ENCODE results near the gene LYZL2. TPM values are rescaled to one million over a fixed set of nuclear protein-coding genes. Genes with fewer than 3 reads are reported as not detected.

The LYZL2 gene
- total RNA-seq, 1 donor from 2014 or later = not detected

DNA sequence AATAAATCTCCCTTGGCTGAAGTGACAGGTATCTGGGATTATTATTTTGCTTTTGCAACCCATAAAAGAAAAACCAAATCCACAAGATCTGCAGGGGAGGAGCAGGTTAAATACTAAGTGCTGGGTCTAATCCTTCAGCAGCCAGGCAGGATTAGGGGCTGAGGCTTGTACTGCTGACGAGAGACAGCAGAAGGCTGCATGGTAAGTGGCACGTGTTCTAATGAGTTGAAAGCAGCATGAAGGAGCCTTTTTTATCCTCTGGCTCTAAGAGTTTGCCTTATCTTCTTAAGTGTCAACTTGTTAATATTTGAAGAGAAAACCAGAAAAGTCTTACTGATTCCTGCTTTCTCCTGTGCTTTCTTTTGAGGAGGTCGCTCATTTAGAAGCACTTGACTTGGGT is 50.0 kb downstream of the LYZL2 start:
- no peak for DNase-seq (ENCODE audit: low spot score, unreplicated experiment)
- no peaks in the 10 kb centered on the region for H3K36me3 Mint-ChIP-seq (ENCODE audit: insufficient read depth)
- no peaks in the 10 kb centered on the region for H3K9me3 Mint-ChIP-seq (ENCODE audit: low read depth)

DNA sequence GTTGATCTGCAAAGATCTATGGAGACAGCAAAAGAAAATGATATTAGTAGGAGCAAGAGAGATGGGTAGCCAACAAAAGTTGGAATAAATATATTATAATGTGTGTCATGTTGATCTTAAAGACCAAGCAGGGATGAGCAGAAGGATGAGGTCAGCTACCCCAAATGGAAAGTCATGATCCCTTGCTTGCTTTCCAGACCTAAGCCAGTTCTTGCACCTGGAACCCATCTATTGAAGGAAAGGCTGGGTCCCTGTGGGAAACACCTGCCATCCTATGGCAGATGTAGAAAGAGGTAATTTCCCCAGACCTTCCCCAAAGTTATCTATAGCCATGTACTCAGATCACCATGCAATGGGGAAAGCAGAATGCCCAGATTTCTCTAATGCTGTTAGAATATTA is 52.5 kb downstream of the LYZL2 start:
- peaks cover 8% of the 10 kb centered on the region for H3K4me1 Mint-ChIP-seq (ENCODE audit: low read depth)
- H3K36me3 Mint-ChIP-seq (ENCODE audit: insufficient read depth) = no peaks in the 10 kb centered on the region
- no peak for DNase-seq (ENCODE audit: low spot score, unreplicated experiment)
- TF ChIP-seq, protein P1, sequence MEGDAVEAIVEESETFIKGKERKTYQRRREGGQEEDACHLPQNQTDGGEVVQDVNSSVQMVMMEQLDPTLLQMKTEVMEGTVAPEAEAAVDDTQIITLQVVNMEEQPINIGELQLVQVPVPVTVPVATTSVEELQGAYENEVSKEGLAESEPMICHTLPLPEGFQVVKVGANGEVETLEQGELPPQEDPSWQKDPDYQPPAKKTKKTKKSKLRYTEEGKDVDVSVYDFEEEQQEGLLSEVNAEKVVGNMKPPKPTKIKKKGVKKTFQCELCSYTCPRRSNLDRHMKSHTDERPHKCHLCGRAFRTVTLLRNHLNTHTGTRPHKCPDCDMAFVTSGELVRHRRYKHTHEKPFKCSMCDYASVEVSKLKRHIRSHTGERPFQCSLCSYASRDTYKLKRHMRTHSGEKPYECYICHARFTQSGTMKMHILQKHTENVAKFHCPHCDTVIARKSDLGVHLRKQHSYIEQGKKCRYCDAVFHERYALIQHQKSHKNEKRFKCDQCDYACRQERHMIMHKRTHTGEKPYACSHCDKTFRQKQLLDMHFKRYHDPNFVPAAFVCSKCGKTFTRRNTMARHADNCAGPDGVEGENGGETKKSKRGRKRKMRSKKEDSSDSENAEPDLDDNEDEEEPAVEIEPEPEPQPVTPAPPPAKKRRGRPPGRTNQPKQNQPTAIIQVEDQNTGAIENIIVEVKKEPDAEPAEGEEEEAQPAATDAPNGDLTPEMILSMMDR (IDR thresholded peaks at IDR 0.05; ENCODE audit: unreplicated experiment) = no peak
- peaks cover 7% of the 10 kb centered on the region for H3K27me3 Mint-ChIP-seq
- no peak overlapping the region for H3K27ac Mint-ChIP-seq
- H3K9me3 Mint-ChIP-seq (ENCODE audit: low read depth) = no peaks in the 10 kb centered on the region
- no peak overlapping the region for H3K4me3 Mint-ChIP-seq (ENCODE audit: low read depth)

More for the DNA sequence above, 50.0 kb downstream of the LYZL2 start:
- peaks cover 15% of the 10 kb centered on the region for H3K4me1 Mint-ChIP-seq (ENCODE audit: low read depth)
- H3K4me3 Mint-ChIP-seq (ENCODE audit: low read depth) = no peak overlapping the region
- H3K27ac Mint-ChIP-seq = no peak overlapping the region
- no peaks in the 10 kb centered on the region for H3K27me3 Mint-ChIP-seq
- TF ChIP-seq, protein P1 (IDR thresholded peaks at IDR 0.05; ENCODE audit: unreplicated experiment) = no peak

DNA sequence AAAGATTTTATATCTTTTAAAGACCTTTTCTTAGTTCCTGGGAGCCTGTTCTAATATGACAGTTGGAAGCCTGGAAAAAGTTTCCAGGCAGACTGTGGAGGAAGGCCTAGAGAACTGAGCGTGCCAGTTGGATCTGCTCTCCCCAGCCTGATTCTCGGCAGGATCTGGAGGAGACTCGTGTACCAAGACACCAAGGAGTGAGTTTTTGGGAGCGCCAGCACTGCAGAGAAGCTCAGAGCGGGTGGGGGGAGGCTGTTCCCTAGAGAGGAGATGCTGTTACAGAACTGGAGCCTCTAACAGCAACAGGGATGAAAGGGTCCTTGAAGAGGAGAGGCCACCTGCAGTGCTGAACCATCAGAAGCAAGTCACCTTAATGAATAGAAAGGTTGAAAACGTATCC is 52.9 kb downstream of the LYZL2 start:
- no peak for DNase-seq (ENCODE audit: low spot score, unreplicated experiment)
- H3K4me3 Mint-ChIP-seq (ENCODE audit: low read depth) = no peak overlapping the region
- peaks cover 7% of the 10 kb centered on the region for H3K27me3 Mint-ChIP-seq
- H3K4me1 Mint-ChIP-seq (ENCODE audit: low read depth) = peaks cover 8% of the 10 kb centered on the region
- H3K9me3 Mint-ChIP-seq (ENCODE audit: low read depth) = no peaks in the 10 kb centered on the region
- TF ChIP-seq, protein P1 (IDR thresholded peaks at IDR 0.05; ENCODE audit: unreplicated experiment) = no peak
- no peaks in the 10 kb centered on the region for H3K36me3 Mint-ChIP-seq (ENCODE audit: insufficient read depth)
- no peak overlapping the region for H3K27ac Mint-ChIP-seq

DNA sequence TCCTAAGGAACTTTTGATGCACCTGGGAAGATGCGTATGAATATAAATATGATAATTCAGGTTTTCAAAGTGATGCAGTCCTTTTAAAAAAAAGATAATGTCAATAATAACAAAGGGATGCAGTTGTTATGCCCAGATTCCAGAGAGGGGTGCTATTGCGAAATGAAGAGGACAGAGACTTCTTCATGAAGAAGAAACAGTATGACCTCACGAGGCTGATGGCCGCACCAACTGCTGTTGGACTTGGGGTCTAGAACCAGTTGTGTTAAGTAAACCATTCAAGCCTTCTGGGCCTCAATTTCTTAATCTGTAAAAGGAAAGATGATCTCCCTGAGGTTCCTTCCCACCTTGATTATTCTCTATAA is 55.1 kb downstream of the LYZL2 start:
- TF ChIP-seq, protein P1 (IDR thresholded peaks at IDR 0.05; ENCODE audit: unreplicated experiment) = no peak
- H3K27ac Mint-ChIP-seq = no peak overlapping the region
- H3K27me3 Mint-ChIP-seq = peaks cover 7% of the 10 kb centered on the region
- H3K4me3 Mint-ChIP-seq (ENCODE audit: low read depth) = no peak overlapping the region
- DNase-seq (ENCODE audit: low spot score, unreplicated experiment) = no peak
- no peaks in the 10 kb centered on the region for H3K36me3 Mint-ChIP-seq (ENCODE audit: insufficient read depth)
- H3K9me3 Mint-ChIP-seq (ENCODE audit: low read depth) = peaks cover 10% of the 10 kb centered on the region
- H3K4me1 Mint-ChIP-seq (ENCODE audit: low read depth) = peaks cover 6% of the 10 kb centered on the region

DNA sequence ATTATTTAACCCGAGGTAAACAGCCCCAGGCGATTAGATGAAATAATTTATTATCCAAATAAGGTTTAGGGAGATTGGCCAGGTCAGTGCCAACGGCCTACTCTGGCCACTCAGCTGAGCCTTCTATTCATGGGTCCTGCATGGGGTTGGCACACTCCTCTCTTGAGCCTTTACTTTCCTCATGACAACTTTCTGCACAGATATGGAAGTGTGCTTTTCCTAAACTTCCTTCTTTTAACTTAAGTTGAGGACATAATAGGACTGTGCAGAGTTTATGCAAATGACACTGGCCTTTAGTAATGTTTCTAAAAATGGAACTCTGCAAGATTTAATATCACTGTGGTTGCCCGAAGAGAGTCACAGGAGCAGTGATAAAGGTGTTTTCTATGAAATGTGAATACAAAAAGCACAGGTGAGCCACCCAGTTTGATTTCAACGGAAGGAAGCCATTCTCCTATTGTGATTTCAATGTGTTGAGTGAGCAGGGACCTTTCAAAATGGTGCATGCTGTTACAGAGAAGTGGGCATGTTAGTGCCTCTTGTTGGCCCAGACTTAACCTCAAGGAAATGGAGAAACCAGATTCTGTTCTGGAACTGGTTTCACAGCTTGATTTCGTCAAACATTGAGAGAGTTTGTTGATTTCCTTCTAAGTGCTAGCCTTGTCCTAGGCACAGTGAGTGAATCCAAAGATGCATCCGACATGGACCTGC is 55.7 kb downstream of the LYZL2 start:
- DNase-seq (ENCODE audit: low spot score, unreplicated experiment) = no peak
- TF ChIP-seq, protein P1 (IDR thresholded peaks at IDR 0.05; ENCODE audit: unreplicated experiment) = no peak
- Mint-ChIP-seq H3K9me3 (ENCODE audit: low read depth) (peaks cover 10% of the 10 kb centered on the region), H3K4me1 (ENCODE audit: low read depth) (peaks cover 1% of the 10 kb centered on the region), H3K27ac (no peak overlapping the region), H3K36me3 (ENCODE audit: insufficient read depth) (no peaks in the 10 kb centered on the region), H3K4me3 (ENCODE audit: low read depth) (no peak overlapping the region), H3K27me3 (peaks cover 7% of the 10 kb centered on the region)

All from progenitor cell of endocrine pancreas (in vitro differentiated cells).